ENCODE results near the gene TTC9C. TPM values are rescaled to one million over a fixed set of nuclear protein-coding genes. Genes with fewer than 3 reads are reported as not detected.

Gene TTC9C
- total RNA-seq, 1 experiment from 2014 or later: 48.7 TPM

DNA sequence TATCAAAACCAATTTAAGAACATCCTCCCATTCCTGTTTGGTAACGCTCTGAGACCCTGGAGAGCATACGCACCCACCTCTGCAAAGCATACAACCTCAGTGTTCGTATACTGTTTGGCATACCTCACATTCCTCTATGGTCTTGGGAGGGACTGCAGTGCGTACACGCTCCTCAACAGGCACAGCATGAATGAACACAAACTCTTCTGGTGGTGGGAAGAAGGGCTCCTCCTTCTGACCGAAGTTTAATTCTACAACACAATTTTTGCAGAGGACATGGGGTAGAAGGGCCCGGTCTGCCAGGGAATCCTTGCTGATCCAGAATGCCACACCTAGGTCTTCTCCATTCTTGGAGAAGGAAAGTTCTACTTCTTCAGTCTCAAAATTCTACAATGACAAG lies 6.3 kb upstream of the TTC9C start (continued):
- TF ChIP-seq, protein P1, sequence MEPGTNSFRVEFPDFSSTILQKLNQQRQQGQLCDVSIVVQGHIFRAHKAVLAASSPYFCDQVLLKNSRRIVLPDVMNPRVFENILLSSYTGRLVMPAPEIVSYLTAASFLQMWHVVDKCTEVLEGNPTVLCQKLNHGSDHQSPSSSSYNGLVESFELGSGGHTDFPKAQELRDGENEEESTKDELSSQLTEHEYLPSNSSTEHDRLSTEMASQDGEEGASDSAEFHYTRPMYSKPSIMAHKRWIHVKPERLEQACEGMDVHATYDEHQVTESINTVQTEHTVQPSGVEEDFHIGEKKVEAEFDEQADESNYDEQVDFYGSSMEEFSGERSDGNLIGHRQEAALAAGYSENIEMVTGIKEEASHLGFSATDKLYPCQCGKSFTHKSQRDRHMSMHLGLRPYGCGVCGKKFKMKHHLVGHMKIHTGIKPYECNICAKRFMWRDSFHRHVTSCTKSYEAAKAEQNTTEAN (CRISPR knock-in tag; IDR thresholded peaks at IDR 0.05): no peak
- TF ChIP-seq, protein P2, sequence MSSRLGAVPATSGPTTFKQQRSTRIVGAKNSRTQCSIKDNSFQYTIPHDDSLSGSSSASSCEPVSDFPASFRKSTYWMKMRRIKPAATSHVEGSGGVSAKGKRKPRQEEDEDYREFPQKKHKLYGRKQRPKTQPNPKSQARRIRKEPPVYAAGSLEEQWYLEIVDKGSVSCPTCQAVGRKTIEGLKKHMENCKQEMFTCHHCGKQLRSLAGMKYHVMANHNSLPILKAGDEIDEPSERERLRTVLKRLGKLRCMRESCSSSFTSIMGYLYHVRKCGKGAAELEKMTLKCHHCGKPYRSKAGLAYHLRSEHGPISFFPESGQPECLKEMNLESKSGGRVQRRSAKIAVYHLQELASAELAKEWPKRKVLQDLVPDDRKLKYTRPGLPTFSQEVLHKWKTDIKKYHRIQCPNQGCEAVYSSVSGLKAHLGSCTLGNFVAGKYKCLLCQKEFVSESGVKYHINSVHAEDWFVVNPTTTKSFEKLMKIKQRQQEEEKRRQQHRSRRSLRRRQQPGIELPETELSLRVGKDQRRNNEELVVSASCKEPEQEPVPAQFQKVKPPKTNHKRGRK (CRISPR knock-in tag; IDR thresholded peaks at IDR 0.05; ENCODE audit: borderline replicate concordance): no peak
- TF ChIP-seq EMX1 (CRISPR knock-in tag; IDR thresholded peaks at IDR 0.05) (no peak), USF1 (CRISPR knock-in tag; IDR thresholded peaks at IDR 0.05) (no peak)

GRCh38 chr11:62724171-62724570 lies 4.1 kb upstream of the TTC9C start:
- TF ChIP-seq, protein P3, sequence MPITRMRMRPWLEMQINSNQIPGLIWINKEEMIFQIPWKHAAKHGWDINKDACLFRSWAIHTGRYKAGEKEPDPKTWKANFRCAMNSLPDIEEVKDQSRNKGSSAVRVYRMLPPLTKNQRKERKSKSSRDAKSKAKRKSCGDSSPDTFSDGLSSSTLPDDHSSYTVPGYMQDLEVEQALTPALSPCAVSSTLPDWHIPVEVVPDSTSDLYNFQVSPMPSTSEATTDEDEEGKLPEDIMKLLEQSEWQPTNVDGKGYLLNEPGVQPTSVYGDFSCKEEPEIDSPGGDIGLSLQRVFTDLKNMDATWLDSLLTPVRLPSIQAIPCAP (CRISPR knock-in tag; IDR thresholded peaks at IDR 0.05): no peak
- TF ChIP-seq MYBL2 (CRISPR knock-in tag; IDR thresholded peaks at IDR 0.05) (no peak), ERG (CRISPR knock-in tag; IDR thresholded peaks at IDR 0.05) (no peak), ZNF219 (CRISPR knock-in tag; IDR thresholded peaks at IDR 0.05; ENCODE audit: borderline replicate concordance) (no peak), SP1 (CRISPR knock-in tag; conservative IDR thresholded peaks at IDR 0.05) (no peak), HMGA2 (CRISPR knock-in tag; IDR thresholded peaks at IDR 0.05) (no peak), CREB1 (CRISPR knock-in tag; IDR thresholded peaks at IDR 0.05) (no peak), ZNF263 (CRISPR knock-in tag; IDR thresholded peaks at IDR 0.05; ENCODE audit: low read depth) (no peak), NFE2L1 (CRISPR knock-in tag; IDR thresholded peaks at IDR 0.05) (no peak), MLX (CRISPR knock-in tag; IDR thresholded peaks at IDR 0.05) (no peak)
- TF ChIP-seq, protein P2 (CRISPR knock-in tag; IDR thresholded peaks at IDR 0.05; ENCODE audit: borderline replicate concordance): no peak
- TF ChIP-seq, protein P4, sequence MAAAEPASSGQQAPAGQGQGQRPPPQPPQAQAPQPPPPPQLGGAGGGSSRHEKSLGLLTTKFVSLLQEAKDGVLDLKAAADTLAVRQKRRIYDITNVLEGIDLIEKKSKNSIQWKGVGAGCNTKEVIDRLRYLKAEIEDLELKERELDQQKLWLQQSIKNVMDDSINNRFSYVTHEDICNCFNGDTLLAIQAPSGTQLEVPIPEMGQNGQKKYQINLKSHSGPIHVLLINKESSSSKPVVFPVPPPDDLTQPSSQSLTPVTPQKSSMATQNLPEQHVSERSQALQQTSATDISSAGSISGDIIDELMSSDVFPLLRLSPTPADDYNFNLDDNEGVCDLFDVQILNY (CRISPR knock-in tag; IDR thresholded peaks at IDR 0.05): no peak
- TF ChIP-seq, protein P5, sequence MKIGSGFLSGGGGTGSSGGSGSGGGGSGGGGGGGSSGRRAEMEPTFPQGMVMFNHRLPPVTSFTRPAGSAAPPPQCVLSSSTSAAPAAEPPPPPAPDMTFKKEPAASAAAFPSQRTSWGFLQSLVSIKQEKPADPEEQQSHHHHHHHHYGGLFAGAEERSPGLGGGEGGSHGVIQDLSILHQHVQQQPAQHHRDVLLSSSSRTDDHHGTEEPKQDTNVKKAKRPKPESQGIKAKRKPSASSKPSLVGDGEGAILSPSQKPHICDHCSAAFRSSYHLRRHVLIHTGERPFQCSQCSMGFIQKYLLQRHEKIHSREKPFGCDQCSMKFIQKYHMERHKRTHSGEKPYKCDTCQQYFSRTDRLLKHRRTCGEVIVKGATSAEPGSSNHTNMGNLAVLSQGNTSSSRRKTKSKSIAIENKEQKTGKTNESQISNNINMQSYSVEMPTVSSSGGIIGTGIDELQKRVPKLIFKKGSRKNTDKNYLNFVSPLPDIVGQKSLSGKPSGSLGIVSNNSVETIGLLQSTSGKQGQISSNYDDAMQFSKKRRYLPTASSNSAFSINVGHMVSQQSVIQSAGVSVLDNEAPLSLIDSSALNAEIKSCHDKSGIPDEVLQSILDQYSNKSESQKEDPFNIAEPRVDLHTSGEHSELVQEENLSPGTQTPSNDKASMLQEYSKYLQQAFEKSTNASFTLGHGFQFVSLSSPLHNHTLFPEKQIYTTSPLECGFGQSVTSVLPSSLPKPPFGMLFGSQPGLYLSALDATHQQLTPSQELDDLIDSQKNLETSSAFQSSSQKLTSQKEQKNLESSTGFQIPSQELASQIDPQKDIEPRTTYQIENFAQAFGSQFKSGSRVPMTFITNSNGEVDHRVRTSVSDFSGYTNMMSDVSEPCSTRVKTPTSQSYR (CRISPR knock-in tag; IDR thresholded peaks at IDR 0.05): no peak
- TF ChIP-seq, protein P6, sequence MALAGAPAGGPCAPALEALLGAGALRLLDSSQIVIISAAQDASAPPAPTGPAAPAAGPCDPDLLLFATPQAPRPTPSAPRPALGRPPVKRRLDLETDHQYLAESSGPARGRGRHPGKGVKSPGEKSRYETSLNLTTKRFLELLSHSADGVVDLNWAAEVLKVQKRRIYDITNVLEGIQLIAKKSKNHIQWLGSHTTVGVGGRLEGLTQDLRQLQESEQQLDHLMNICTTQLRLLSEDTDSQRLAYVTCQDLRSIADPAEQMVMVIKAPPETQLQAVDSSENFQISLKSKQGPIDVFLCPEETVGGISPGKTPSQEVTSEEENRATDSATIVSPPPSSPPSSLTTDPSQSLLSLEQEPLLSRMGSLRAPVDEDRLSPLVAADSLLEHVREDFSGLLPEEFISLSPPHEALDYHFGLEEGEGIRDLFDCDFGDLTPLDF (CRISPR knock-in tag; IDR thresholded peaks at IDR 0.05): no peak
- Mint-ChIP-seq H3K9me3 (no peaks in the 10 kb centered on the region), H3K27me3 (ENCODE audit: low read depth) (peaks cover 4% of the 10 kb centered on the region; the same call in 1 of the 2 replicates), H3K4me3 (peak overlapping the region; percentile 98), H3K27ac (peak overlapping the region; percentile 10; the same call in 1 of the 2 replicates), H3K4me1 (peaks cover 20% of the 10 kb centered on the region), H3K36me3 (peaks cover 63% of the 10 kb centered on the region)
- ChIA-PET CTCF (interaction anchor here (1.0 to 1.2 kb wide), 2 partner anchors 45 to 62 kb away, joined by 3 to 4 read pairs; no protein-coding TSS in a partner anchor), POLR2A (no interaction called here)
- DNase-seq (ENCODE audit: low spot score) (no peak), ATAC-seq (no peak)
